GM12891 (cell line): ENCODE data around the gene PLAC8.
"Not testable (repeated sequence)": the region's sequence is repeated elsewhere in the genome, so short reads cannot be mapped to it uniquely, and the experiment has no call there.

Experiments
- DNase-seq: peaks from one replicate; pipeline ENCODE4 v3.0.0; 2011; ENCODE audit warnings: low spot score; ENCODE audit not compliant: insufficient read length
- FAIRE-seq: peaks from 2 replicates; lab custom pipeline; 2011; peaks lifted over from hg19 to GRCh38; lab: Jason Lieb, UNC
- PAX5 ChIP-seq: IDR thresholded peaks from 2 replicates; pipeline ENCODE4 v1.6.1; 2011; ENCODE audit warnings: low read length, moderate library complexity, mild to moderate bottlenecking; ENCODE audit not compliant: insufficient read depth, severe bottlenecking
- POLR2A ChIP-seq: IDR thresholded peaks from 2 replicates; pipeline ENCODE4 v1.6.1; 2011; ENCODE audit warnings: low read depth, low read length, control low read depth
- POLR2AphosphoS5 ChIP-seq: IDR thresholded peaks from 2 replicates; pipeline ENCODE4 v1.6.1; 2011; ENCODE audit warnings: low read depth, low read length, control low read depth
- POU2F2 ChIP-seq: IDR thresholded peaks from 2 replicates; pipeline ENCODE4 v1.6.1; 2011; ENCODE audit warnings: low read depth, mild to moderate bottlenecking, control low read depth, low read length, moderate library complexity
- SPI1 ChIP-seq: IDR thresholded peaks from 2 replicates; pipeline ENCODE4 v1.6.1; 2011; ENCODE audit warnings: low read depth, low read length, control low read depth
- TAF1 ChIP-seq: IDR thresholded peaks from 2 replicates; pipeline ENCODE4 v1.6.1; 2011; ENCODE audit warnings: low read depth, low read length, control low read depth

PLAC8 gene

GRCh38 chr4:83112678-83113428 is 1.7 kb downstream of the PLAC8 start:
- TF ChIP-seq PAX5, result no peak
- TF ChIP-seq POLR2AphosphoS5, result no peak
- TF ChIP-seq POLR2A, result no peak
- no peak for TF ChIP-seq TAF1
- TF ChIP-seq POU2F2, result no peak
- TF ChIP-seq SPI1, result no peak
- FAIRE-seq, result peak; percentile 92

GRCh38 chr4:83112231-83112630 is 2.3 kb downstream of the PLAC8 start:
- DNase-seq, result no peak
- TF ChIP-seq SPI1 (peak; percentile 96), TAF1 (no peak), POLR2AphosphoS5 (no peak), PAX5 (no peak), POU2F2 (no peak)
- no peak for FAIRE-seq

More at GRCh38 chr4:83112678-83113428, 1.7 kb downstream of the PLAC8 start:
- no peak for DNase-seq

- not testable (repeated sequence) for FAIRE-seq, DNase-seq
Observed at GRCh38 chr4:83111751-83112141, 2.8 kb downstream of the PLAC8 start.

- FAIRE-seq (no peak), DNase-seq (no peak)
- TF ChIP-seq POLR2A (no peak), POU2F2 (no peak), POLR2AphosphoS5 (no peak), PAX5 (no peak), SPI1 (no peak), TAF1 (no peak)
Observed at GRCh38 chr4:83110970-83111750, 3.4 kb downstream of the PLAC8 start.

GRCh38 chr4:83110223-83110945 is 4.1 kb downstream of the PLAC8 start:
- peak; percentile 99 for FAIRE-seq
- peak; percentile 52 for DNase-seq
- TF ChIP-seq POU2F2, result peak; percentile 81; the same call in 1 of the 2 replicates
- peak; percentile 31; the same call in 1 of the 2 replicates for TF ChIP-seq POLR2A
- TF ChIP-seq TAF1, result no peak
- TF ChIP-seq POLR2AphosphoS5, result peak; percentile 51; the same call in 1 of the 2 replicates
- TF ChIP-seq PAX5, result peak; percentile 40
- no peak for TF ChIP-seq SPI1

- TF ChIP-seq POU2F2 (no peak), POLR2AphosphoS5 (no peak), SPI1 (no peak), TAF1 (no peak; the same call in 1 of the 2 replicates), PAX5 (no peak), POLR2A (no peak)
- peak; percentile 82 for FAIRE-seq
- DNase-seq, result peak; percentile 37
Observed at GRCh38 chr4:83109480-83110222, 4.9 kb downstream of the PLAC8 start.

GRCh38 chr4:83108101-83108861 is 6.2 kb downstream of the PLAC8 start:
- FAIRE-seq, result peak; percentile 67
- DNase-seq, result no peak
- TF ChIP-seq POLR2A (no peak), POLR2AphosphoS5 (no peak), PAX5 (no peak), TAF1 (no peak), SPI1 (no peak), POU2F2 (no peak)

GRCh38 chr4:83107631-83108030 is 6.9 kb downstream of the PLAC8 start:
- no peak for DNase-seq
- TF ChIP-seq POU2F2 (no peak), SPI1 (no peak), PAX5 (no peak), POLR2A (no peak), TAF1 (no peak), POLR2AphosphoS5 (no peak)
- FAIRE-seq, result no peak
